GM21737 (cell line): ENCODE data around the gene NAP1L1.

Experiments
- ATAC-seq: cut with Tn5 transposase; IDR thresholded peaks from one replicate; pipeline ENCODE4 v1.9.1; 2021; ENCODE audit warnings: mild to moderate bottlenecking, moderate library complexity; ENCODE audit not compliant: unreplicated experiment

The NAP1L1 gene

DNA sequence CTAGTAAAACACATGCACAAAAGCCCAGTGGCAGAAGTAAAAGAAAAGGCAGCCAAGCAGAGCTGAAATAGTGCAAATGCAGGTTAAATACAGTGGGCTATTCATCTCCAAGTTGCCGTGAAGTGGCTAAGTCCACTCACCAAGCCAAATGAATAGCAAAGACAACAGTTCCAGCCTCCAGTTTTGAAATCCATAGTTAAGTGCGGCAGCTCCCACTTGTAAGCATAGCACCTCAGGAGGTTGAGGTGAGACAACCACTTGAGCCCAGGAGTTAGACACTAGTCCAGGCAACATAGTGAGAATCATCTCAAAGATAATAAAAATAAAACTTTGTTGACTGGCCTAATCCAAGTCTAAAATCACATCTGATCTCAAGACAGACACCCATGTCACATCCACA, 43.1 kb downstream of the NAP1L1 start:
- no peak for ATAC-seq

DNA sequence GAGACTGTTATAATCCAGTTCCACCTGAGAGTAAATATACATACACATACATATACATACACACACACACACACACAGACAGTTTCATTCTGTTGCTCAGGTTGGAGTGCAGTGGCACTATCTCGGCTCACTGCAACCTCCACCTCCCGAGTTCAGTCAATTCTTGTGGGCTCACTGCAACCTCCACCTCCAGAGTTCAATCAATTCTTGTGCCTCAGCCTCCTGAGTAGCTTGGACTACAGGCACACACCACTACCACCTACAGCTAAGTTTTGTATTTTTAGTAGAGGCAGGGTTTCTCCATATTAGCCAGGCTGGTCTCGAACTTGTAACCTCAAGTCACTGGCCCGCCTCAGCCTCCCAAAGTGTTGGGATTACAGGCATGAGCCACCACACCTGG, 44.0 kb downstream of the NAP1L1 start:
- ATAC-seq: no peak

DNA sequence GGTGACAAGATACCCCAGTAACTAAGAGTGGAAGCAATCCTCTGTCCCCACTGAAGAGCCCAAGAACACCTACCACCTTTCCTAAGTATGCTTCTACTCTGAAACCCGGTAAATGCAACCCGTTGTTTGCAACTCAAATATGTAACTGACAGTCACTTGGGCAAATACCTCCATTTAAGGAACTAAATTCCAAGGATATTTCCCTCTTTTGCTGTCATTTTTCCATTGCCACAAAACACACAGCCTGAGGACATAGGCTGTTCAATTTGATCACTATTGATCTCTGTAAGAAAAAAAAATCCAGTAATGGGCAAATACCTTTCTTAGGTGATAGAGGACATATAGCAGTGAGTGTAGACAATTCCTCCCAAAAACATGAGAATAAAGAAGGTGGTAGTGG, 46.3 kb downstream of the NAP1L1 start:
- ATAC-seq: no peak

DNA sequence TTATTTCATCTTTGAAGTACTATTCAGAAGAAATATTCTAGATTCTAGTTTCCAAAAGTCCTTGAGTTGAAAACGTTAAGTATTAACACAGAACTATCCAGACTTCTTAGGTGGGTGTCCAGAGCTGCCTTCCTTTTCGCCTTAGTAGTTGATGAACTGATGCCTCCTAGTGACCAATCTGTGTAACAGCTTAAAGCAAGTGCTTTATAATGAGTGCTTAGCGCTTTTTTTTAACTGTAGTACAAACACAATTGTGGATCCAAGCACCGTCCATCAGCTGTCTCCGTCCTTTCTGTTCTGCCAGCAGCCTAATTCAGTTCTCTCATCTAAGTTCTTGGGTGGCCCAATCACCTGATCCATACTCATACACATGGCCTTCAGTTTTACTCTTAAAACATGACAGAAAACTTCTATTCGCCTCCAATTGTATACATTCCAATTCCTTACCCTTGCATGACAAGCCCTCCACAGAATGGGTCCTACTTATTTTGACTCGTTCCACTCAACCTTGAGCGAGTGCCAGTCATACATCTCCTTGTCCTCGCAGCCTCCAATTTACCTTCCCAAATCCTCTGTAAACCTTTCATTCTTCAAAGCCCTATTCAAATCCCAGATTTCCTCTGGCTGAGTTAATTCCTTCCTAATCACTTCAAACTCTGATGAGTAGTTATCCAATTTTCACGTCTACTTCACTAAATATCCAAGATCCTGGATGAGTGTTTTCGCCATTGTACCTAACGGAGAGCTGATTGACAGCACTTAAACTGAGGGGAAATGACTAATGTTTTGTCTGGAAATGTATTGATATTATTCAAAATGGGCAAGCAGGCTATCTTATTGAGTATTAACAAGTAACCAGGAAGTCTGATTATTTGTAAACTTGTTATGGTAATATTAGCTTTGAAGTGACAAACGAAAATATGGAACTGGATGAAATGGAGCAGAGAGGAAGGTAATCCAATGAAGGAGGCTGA, 47.1 kb downstream of the NAP1L1 start:
- ATAC-seq: peak; percentile 61

DNA sequence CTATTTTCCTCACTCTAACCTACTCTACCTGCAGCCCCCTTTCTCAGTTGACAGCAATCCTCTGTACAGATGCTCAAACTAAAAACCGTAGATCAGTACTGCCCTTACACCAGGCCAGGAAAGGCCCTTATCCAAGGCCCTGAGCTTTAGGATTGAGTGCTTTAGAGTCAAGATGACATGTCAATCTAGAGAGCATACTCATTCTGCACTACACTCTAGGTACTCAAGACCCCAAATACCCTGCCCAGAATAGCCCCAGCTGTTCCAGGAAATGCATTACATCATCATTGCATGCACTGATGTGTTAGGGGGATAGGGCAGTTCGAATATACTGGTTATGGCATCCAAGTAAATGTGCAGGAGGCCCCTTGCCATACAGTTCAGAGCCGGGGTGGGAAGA, 49.4 kb downstream of the NAP1L1 start:
- ATAC-seq: no peak

DNA sequence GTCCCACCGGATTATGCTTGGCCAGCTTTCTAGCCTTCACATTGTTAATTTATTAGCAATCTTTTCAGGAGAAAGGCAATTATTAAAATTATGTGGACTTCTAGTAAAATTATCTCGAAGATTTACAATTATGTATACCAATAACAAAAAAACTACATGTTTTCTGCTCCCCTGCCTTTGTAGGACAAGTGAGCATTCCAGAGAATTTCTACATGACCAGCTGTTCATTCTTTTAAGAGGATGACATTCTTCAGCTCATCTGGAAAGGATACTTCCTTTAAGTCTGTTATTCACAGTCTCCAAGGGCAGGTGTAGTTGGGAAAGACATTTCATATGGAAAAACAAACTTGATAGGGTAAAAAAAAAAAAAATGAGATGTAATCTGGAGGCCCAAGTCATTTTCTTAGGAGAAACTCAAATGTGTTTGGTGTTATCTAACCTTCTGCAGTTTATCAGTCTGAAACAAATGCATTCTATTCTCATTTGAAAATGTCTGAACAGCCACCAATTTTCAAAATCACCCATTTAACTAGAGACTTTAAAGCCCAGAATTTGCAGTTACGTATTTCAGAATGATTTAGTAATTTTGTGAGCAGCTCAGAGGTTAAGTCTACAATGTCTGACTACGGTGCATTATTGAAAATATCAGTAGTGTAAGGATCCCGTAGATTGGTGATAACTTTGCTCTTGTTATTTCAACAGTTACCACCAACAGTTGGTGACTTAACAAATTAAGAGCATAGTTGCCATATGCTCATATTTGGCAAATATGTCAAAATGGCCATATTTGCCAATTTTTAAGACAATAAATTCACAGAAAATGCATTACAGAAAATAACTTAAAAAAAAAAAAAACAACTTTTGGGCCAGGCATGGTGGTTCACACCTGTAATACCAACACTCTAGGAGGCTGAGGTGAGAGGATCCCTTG, 51.1 kb downstream of the NAP1L1 start:
- no peak for ATAC-seq

DNA sequence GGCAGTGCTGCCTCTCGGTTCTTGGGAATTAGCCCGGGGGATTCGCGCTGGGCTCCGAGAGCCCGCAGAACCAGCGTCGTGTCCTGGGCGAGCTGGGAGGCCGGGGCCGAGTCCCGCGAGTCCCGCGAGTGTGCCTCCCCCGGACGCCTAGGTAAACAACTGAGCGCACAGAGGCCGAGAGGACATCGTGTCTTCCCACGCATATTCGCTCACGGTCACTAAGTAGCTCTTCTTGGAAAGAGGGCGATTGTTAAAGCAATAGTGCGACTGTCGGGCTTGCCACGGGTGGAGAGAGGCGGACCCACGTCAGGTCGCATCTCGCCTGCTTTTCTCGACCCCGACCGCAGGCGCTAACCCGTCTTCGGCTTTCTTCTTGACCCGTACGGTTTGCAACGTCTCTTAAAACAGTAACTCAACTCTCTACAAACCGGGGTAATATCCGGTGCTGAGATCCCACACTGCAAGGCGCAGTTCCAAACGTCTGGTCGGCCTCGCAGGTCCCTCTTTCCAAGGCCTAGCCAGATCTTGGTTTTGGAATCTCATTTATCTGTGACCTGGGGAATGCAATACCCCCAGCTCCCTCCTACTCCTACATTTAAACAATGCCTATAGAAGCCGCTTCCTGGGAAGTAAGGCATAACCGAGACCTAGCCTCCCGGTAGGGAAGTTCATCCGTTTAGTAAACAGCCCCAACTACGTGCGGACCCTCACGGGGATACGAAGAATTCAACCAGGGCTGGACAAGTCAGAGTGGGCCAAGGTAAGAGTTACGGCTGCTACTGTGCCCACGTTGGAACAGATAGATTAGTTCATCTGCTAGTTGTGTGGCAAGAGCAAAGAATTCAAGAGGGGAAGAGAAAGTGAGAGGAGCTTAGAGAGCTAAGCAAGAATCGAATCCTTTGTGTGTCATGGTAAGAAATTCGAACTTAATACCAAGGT, 52.2 kb downstream of the NAP1L1 start:
- ATAC-seq: peak; percentile 27

DNA sequence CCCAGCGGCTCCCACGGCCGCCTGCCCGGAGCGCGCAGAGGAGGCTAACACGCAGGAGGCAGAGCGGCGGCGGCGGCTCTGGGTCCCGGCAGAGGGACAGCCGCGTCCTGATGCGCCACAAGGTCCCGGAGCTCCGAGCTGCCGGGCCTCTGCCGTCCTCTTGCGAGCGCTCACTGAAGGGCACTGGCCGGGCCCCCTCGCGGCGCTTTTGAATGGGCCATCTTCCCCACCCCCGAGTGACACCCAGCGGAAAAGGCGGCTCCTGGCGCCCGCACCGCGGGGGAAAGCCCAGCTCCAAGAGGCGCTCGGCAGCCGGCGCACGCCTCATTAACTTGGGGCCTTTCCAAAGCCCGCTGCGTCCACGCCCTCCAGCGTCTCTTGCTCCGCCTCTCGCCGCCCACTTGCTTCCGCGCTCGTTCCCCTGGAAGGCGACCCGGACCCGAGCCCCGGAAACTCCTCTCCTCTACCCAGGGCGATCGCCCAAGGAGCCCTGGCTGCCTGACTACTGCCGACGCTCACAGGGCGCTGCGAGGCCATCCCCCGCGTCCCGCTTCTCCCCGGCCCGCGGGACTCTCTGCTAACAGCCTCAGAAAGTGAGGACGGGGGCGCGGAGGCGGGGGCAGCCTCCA, 53.0 kb downstream of the NAP1L1 start, which contains the start of gene PHLDA1:
PHLDA1 (minus strand) TSS at position 363 of the 629 bp plus-strand sequence.
- peak; percentile 89 for ATAC-seq

DNA sequence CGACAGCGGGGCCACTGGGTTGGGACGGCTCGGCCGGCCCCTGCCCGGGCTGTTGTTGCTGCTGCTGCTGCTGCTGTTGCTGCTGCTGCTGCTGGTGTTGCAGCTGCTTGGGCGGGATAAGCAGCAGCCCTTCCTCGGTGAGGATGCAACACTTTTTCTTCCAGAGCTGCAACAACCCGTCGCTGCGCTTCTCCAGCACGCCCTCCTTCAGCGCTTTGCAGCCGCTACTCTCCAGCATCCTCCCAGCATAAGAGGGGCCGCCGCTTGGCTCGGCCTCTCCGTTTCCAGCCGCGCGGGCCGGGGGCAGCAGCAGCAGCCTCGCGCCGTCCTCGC, 53.4 kb downstream of the NAP1L1 start:
- no peak for ATAC-seq

DNA sequence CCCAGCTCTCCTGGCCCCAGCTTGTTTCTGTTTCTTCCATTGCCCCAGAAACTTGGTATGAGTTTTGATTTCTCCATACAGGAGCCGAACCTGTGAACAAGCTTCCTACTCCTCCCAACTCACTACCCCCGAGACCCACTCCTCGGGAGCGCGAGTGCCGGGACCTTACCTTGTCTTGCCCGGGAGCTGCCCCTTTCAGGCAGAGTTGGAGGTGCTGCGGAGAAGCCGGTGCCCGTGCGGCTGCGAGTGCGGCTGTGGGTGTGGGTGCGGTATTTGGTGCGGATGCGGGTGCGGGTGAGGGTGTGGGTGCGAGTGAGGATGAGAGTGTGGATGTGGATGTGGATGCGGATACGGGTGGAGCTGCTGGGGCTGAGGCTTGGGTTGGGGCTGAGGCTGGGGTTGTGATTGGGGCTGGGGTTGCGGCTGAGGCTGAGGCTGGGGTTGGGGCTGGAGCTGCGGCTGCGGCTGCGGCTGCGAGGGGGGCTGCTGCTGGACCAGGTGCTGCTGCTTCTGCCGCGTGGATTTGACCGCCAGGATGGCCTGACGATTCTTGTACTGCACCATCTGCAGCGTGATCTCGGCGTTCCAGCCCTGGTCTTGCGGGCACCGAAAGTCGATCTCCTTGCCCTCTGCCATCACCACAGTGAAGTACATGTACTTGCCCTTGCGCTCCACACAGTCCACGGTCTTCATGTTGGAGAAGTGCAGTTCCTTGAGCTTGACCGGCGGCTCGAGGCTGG, 54.0 kb downstream of the NAP1L1 start:
- peak; percentile 0 for ATAC-seq

DNA sequence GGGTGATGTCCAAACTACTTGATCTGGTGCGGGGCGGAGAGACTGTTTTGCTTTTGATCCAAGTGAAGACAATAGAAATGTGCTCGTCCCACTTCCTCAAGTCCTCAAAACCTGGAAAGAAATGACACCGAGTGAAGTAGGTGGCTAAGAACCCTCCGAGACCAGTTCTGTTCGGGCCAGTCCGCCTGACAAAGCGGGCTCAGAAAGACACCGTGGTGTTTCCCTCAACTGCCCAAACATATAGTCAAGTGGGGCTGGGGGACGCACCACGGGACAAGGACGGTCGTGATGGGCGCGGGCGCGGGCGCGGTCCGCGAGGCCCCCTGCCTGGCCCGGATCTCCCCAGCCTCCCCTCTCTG, 54.5 kb downstream of the NAP1L1 start:
- ATAC-seq: no peak

DNA sequence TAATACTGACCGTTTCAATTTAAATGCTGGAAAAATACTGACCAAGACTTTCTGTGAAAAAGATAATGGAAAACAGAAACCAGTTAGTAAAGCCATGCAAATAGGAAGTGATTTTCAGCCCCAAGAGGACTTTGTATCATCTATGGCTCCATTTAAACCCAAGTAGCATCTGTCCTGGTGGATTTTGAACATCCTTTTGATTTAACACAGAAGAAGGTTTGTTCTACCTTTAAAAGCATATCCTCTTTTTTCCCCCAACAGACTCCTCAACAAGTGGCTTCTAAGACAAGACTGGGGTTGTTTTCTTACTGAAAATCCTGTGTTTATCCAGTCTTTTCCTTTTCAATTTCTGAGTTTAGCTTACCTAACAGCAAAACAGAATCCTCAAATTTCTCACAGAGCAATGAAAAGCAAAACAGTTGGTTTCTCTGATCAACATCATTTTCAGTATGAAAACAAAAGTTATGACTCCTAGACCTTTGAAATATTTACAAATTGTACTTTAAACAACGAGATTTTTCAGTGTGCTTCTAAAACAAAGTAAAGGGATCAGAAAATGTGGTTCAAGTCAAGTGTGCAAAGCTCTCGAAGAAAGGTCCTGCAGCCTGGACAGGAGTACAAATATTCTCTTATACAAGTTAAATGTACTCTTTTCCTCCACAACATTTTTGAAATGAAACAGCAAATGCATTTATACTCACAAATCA, 55.8 kb downstream of the NAP1L1 start:
- ATAC-seq: no peak

DNA sequence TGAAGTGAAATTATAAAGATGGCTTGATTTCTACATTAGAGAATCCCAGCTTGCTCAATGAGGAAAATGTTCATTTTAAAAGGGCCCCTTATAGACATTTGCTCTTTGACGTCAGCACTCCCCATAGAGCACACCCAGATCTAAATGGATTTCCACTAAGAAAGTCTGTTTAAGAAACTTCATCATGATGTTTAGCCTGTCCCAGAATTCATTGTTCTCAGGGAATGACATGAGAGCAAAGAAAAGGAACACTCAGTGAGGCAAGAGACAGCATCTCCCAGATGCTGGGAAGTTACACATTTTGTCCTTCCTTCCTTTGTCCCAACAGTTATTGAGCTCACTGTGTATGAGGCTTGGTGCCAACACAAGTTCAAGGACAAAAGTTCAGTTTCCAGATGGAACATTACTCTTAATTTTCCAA, 57.8 kb downstream of the NAP1L1 start:
- ATAC-seq: no peak

DNA sequence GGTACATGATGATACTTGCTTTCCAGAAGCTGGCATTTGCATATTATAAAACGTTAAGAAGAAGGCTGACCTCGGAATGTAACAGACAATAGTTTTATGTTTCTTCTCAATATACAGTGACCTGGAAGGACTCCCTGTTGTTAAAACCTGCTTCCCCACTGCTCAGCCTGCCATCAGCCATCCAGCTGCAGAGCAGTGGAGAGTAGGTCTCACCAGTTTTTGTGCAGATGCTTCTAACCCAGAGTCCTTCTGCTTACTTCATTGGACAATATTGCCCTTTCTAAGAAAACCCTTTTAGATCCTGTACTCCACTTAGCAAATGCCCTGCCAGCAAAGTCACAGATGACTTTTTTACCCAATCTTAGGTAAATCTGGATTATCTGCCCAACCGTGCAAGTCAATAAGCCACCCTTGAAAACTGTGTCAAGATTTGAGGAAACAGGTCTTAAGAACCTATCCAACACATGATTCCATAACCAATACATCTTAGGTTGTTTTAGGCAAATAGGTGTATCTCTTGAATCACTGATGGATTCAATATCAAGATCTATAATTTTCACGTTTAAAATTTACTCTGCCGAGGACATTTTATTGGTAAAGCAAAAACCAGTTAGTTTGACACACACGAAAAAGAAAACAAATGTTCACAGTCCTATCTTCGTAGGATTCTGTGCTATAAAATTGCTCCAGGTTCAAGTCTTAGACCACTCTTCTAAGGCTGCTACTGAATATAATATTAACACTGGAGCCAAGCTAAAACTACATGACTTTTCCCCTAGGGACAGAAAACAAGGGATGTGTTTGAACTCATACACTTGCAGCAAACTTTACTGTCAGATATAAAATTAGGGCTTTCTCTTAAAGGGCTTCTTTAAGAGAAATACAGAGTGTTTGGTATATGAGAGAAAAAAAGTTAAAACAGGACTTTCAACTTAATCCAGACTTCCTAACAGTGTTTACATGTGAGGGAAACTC, 58.6 kb downstream of the NAP1L1 start:
- no peak for ATAC-seq

DNA sequence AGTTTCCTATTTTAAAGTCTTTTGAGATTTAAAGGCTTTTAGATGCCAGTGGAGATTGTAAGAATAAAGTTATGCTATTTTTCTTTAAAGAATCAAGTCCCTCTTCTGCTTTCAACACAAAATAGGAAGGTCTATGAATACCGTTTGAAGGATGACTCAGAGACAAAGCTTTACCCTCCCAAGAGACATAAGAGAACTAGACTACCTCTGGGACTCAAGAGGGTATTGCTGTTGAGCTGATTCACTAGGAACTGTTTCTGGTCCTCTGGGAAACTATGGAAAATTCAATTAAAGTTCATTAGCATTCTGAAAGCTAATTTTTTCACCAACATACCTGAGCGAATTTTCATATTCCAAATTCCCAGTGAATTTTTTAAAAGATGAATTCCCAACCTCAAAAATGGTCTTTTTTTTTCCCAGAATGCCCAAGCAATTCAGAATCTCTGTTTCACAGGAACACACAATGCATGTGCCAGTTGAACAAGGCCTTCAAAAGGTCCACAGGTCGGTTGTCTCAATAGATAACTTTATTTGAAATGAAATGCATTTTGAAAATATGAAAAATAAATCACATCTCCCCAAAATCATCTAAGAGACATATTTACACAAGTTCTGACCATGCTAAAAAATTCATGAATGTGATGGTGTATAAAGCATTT, 59.4 kb downstream of the NAP1L1 start:
- ATAC-seq: no peak

DNA sequence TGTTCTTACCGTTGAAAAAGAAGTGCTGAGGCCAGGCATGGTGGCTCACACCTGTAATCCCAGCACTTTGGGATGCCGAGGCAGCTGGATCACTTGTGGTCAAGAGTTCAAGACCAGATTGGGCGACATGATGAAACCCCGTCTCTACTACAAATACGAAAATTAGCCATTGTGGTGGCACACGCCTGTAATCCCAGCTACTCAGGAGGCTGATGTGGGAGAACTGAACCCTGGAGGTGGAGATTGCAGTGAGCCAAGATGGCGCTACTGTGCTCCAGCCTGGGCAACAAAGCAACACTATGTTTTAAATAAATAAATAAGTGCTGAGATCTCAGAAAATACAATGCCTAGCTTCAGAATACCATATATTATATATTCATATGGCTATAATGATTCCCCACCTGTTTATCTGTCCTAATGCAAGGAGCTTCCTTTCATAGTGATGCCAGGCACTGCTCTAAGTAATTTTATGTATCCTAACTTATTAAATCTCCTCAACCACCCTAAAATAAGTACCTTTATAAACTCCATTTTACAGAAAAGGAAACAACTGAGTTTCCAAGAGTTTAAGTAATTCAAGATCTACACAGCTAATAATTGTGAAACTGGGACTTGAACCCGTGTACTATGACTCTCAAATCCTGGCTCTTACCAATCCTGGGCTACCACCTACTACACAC, 60.2 kb downstream of the NAP1L1 start:
- no peak for ATAC-seq
